D341Med (cell line): ENCODE data around the gene SFMBT1.
"Not testable (repeated sequence)": the region's sequence is repeated elsewhere in the genome, so short reads cannot be mapped to it uniquely, and the experiment has no call there.

ENCODE experiments used
- DNase-seq: peaks from one replicate; pipeline ENCODE4 v3.0.0; 2012; ENCODE audit warnings: low spot score

The SFMBT1 gene

DNA sequence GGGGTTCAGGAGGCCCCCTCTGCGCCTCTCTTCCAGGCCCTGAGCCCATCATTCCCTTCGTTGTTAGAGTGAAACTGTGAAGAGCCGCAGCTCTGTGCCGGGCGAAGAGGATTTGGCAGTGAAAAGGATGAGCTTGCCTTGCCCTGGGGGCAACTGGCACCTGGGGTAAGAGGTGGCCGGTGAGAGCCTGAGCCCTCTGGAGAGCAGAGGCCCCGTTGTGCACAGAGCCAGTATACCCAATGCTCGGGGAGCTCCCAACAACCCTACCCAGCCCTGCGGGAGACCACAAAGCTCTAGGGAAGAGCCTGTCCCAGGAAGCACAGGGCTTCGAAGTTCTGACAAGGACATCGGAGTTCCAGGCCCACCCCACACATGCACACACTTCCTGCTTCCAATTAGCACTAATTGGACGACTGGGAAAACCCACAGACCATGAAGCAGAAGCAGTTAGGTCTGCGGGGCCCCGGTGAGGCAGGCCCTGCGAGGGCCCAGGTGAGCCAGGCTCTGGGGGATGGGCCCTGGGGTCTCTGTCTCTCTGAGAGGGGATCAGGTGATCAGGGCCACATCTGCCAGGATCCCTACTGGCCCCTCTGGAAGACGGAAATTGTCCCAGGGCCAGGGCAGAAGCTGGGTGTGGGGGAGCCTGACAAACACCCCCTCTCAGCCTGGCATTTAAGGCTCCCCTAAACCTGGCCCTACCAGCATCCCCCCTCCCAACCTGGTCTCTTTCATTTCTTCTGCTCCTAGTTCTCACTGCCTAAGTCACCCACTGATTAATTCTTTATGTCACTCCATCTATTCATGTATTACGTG is 27.9 kb upstream of the SFMBT1 start:
- DNase-seq, result peak; percentile 22

DNA sequence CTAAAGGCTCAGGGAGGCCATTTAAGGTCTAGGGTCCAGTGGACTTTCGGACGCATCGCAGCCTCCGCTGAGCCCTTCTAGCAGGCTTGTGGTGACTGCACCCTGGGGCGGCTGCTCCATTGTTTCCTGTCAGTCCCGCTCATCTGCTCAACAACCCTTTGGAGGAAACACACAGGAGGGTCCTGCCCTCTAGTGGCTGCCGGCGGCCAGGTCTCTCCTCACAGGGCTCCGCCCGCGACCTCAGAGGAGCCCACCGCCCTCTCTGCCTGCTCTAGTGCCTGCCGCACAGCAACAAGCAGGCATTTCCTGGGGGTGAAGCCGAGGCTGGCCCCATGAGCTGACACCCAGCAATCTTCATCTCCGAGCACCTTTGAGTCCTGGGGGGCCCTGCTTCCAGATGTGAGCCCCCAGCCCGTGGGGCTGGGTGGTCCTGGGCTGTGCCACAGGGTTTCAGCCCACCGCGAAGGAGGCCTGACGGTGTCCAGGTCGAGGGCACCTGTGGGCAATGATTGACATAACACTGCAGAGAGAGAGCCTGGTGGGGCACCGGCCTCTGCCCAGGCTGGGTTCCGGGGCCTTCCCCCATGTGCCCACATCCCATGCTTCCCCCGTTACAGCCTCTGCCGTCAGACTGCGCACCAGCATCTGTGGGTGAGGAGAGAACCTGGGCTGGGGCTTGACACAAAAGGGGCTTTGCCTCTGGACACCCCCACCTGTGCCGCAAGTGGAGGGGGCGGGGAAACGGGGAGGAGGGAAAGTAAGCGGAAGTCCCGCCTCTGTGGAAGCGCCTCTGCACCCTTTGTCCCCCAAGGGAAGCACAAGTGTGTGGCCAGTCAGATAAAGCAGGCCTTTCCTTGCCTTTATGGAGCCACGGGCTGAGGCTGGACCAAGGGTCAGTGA is 27.0 kb upstream of the SFMBT1 start:
- peak; percentile 91 for DNase-seq

DNA sequence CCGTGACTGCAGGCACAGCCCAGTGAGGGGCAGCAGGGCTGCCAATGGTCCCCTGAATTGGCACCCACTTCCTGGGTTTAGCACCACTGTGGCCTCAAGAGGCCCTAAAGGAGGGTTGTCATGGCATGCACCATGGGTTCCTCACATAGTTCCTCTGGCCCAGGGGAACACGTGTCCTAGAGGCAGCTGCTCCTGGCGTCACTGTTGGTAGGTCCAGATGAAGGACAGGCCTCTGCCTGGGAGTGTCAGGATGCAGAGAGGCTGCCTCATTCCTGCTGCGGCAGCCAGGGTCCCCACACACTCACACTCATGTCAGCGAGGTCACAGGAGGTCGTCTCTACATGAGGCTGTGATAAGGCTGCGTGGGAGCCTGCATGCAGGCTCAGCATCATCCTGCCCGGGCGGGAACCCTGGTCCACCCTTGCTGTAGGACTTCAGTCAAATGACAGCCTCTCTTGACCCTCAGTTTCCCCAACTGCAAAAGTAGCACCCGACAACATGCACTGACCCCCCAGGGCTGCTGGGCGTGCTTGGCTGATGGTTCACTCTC is 26.1 kb upstream of the SFMBT1 start:
- peak; percentile 25 for DNase-seq

DNA sequence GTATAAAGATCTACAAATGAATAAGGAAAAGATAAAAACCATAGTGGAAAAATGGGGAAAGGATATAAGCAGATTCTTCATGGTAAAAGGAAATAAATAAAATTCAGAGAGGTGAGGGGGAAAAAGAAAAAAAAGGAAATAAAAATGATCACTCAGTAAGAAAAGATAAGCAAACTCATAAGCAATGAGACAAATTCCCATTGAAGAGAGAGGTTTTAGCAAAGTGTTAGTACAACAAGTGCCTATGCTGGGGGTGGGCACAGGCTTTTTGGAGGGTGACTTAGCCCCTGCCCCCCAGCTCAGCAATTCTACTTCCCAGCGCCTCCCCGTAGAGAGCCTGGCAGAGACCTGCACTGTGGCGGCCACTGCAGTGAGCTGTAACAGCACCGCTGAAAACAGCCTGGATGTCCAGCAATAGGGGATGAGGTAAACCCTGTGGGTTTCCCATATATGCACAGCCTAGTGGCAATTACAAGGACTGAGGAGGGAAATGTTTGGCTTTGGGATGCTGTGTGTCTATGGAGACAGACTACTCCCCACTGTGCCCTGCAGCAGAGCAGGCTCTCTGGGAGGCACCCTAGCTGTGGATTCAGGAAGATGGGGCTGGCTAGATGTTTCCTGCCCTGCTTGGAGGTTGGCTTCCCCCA is 23.7 kb upstream of the SFMBT1 start:
- peak; percentile 24 for DNase-seq

DNA sequence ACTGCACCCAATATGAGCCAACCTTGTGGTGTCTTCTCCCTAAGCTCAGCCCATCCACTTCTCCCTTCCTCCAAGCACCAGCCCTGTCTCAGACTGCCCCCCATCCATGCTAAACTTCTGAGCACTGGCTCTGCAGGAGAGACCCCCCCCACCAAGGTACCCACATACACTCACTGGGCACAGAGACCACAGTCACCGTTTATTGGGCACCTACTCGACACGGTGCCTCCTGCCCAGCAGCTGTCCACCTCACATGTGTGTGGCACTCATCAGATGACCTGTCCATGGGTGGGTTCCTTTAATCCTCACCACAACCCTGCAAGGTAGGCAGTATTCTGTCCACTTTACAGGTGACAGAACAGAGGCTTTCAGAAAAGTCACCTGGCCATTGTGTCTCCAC is 22.3 kb upstream of the SFMBT1 start:
- DNase-seq, result no peak

DNA sequence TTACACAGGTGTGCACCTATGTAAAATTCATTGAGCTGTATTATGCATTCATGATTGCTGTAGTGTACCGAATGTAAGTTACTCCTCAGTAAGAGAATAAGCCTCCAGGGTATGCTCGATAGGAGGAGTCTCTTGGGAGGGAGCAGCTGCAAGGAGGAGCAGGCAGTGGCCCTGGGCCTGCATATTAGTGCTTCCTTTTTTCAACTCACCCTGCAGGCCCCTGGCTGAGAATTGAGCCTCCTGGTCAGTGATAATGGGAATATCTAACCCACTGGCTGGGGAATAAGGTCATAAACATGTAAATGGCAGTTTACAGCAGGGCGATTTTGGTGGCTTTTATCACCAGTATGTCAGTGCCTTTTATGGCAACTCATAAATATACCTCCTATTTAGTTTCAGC is 21.7 kb upstream of the SFMBT1 start:
- DNase-seq, result no peak

DNA sequence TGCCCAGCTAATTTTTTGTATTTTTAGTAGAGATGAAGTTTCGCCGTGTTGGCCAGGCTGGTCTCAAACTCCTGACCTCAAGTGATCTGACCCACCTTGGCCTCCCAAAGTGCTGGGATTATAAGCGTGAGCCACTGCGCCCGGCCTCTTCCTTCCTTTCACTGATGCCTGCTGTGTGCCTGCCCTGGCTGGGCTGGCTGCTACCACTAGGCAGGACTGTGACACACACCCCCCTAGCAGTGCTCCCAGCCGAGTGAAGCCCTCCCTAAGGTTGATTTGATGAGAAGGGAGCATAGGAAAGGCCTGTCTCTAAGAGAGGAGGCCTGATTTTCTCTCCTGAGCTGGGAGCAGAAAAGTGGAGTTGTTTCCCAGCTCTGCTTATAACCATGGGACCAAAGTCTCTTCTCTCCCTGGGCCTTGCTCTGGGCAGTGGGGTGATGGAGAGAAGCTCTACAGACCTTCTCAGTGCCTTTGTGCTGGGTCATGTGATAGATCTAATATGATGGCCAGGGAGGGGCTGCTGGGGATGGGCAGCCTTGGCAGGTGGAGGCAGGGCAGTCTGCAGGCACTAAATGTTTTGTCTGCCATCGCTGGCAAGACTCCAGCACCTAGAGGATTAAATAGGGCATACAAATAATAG is 20.1 kb upstream of the SFMBT1 start:
- DNase-seq, result peak; percentile 25

DNA sequence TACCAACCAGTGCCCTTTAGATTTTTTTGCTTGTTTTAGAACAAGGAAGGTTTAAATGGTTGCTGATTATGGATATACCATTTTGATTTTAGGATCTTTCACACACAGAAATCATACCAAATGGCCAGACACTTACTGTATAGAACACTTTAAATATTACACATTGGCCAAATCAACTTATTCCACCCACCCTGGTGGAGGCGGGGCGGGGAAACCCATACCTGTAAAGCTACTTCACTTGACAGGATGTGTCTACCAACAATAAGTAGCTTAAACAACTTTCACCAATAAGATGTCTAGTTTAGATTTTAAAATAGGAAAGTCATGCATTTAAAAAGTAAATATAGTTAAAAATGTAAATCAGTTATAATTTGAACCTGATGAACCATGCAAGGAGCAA is 17.0 kb upstream of the SFMBT1 start:
- no peak for DNase-seq

DNA sequence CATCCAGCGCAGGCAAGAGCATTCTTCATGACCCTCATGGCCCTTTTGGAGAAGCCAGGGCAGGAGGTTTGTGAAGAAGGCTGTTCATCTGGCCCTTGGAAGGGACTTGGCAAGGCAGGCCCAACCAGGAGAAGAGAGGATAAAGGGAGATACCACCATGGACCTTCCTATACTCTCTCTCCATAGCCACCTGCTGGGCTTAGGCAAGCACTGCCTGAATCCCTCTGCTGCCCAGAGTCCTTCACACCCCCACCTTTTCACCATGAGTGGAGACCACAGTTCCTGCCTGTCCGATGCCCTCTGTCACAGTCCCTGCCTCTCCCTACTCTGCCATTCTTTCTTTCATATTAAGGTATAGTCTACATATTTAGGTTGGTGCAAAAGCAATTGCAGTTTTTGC is 10.6 kb upstream of the SFMBT1 start:
- DNase-seq, result peak; percentile 61

DNA sequence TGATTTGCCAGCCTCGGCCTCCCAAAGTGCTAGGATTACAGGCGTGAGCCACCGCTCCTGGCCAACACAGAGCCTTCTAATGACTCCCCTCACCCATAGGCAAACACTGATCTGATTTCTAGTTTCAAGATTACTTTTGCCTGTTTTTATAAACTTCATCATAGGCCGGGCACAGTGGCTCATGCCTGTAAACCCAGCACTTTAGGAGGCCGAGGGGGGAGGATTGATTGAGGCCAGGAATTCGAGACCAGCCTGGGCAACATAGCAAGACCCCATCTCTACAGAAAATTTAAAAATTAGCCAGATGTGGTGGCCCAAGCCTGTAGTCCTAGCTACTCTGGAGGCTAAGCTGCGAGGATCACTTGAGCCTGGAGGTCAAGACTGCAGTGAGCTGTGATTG is 8.4 kb upstream of the SFMBT1 start:
- not testable (repeated sequence) for DNase-seq

DNA sequence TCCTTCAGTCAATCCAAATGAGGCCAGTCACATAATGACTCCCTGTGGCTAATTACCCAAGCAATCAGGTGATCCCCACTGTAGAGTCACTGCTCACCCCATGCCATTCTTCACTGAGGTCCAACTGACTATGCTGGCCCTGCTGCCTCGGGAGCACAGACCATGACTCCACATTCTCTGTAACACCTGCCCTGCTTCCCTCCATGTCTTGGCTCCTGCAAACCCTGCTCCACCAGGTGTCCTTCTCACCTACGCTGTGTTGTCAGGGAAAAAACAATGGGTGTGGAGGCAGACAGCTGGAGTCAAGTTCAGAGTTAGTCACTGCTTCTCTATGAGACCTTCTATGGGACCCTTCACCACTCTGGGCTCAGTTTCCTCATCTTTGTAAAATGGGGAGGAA is 6.1 kb upstream of the SFMBT1 start:
- DNase-seq, result no peak

DNA sequence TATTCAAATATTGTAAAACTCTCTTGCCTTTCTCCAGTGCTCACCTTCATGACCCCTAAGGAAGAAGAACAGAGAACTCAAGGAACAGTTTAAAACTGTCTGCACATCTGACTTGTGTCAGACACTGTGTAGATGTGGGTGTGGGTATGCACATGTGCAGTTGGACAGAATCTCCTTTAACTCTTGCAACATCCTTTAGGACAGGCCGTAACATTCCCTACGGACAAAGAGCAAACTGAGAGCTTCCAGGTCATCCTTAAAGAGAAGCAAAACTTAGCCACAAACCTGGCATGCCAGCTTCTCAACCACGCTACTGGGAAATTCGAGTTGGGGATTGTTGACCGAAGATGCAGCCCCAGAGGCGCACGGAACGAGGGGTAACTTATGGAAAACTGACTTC is 4.1 kb upstream of the SFMBT1 start:
- DNase-seq, result no peak

DNA sequence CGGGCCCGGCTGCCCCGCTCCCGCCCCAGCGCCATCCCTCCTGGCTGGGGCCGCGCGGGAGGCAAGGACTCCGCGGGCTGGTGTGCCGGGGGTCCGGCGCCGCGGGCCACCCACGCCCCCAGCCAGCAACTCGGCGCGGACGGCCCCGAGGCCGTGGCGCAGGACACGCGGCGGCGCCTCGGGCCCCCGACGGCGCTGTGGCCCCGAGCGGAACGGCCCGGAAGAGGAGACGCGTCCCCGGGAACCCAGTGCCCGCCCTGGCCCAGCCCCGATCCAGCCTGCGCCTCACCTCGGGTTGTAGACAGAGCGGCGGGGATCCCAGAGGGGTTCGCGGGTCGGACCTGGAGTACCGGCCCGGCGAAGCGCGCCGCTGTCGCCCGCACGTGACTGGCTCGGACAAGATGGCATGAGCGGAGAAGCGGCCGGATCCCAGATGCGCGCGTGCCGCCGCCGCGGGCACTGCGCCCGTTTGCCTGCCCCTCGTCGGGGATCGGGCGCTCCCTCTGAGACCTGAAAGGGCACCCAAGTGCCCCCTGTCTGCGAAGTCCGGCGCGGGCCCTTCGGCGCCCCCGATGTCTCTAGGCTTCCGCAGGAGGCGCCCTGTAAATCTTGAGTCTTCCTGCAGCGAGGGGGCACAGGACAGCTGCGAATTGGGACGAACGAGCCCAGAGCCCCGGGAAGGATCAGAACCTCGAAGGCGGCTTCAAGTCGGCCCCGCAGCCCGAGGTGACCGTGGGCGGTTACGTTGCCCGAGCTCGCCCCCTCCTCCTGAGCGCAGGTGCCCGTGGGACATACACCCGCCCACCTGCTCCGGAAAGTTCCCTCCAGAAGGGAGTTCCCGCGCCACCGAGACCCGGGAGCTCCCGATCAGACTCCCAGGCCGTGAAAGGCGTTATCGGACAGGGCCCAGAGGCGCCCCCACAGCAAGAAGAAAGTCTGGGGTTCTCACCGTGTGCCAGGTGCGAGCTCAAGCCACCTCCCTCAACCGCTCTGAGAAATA is 598 bp upstream of the SFMBT1 start:
- DNase-seq, result peak; percentile 81

DNA sequence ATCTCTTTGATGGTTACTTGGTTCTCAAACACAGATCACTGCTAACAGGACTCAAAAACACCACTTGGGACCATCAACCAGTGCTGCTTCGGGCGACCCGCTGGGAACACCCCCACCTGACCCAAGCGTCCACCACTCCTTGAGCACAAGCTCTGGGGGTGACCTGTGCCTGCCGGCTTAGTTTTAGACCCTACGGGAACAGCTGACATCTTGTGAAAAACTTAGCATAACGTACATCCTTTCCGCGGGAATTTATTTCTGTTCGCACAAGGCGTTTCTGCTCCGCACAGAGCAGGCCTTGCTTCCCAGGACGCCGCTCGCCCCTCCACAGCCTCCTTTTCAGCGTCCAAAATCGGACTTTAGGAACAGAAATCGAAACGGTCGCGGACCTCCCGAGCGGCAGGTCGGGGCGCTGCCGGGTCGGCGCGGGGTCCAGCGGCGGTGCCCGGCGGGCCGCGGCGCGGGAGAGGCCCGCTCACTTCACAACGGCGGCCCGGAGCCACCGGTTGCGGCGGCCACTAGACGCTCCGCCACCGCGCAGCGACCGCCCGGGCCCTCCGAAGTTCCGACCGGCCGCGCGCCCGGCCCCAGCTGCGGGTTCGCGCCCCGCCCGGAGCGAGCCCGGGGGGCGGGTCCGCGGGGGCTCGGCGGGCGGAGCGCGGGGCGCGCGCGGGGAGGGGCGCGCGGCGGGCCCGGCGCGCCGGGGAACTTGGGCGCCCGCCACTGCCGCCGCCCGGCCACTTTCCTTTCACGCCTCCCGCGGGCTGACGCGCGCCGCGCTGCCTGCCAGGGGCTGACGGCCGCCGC is 959 bp downstream of the SFMBT1 start:
- DNase-seq, result peak; percentile 94

DNA sequence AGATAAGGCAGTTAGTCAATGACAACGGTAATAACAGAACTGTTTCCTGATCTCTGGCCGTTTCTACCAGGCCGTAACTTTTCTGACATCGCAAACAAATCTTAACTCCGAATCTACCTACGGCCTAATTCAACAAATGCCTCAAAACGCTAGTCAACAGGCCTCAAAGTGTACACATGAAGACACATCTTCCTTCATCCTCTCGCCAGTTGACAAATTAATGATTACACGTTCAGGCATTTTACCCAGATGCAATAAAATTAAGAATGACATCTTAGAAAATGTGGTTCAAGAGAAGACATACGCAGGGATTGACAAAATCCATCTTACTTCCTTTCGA is 1.5 kb downstream of the SFMBT1 start:
- no peak for DNase-seq

DNA sequence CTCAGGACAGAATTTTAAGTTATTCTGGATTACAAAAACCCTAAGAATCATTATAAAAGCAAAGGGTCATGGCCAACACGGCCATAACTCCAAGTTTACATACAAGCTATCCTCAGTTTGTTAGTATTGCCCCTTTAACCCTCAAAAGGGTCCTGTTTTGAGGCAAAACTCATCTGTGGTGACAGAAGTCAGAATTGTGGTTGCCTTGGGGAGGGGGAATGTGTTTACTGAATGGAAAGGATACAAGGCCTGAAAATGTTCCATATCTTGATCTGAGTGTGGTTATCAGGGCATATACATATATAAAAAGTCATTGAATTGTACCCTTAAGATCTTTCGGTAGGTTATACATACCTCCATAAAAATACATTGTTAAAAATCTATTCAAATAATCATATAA is 2.1 kb downstream of the SFMBT1 start:
- DNase-seq, result no peak

DNA sequence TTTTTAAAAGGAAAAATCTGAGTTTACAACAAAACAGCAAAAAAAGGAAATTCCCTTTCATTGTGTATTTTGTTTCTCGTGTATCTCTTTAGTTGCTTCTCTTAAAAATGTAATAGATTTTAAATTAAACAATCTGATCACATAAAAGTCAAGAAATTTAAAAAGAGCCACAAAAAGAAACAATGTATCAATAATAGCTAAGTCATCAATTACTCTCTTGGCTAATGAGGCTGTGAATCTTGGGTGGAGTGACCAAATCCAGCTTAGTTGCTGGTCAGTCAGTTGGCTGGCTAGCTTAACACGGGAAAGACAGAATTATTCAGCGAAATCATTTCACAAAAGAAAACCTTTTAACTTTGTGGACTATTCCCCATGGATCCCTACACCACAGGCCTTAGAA is 3.2 kb downstream of the SFMBT1 start:
- DNase-seq, result no peak

DNA sequence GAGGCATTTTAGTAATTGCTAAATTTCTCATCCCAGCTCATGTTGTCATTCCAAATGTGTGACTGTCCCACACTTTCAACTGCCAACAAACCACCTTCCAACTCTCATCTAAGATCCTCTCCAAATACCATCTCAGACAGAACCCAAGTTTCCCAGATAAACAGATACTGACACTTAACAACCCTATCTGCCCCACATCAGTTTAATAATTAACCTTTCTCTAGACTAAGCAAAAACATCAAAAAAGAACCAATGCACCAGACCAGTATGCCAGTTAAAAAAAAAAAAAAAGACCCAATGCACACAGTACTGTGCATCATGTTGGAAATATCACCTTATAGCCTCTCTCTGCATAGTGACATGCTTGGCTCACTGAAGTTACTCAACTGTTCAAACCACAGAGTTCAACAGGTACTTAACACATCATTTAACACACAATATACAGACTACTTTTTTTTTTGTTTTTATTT is 5.5 kb downstream of the SFMBT1 start:
- DNase-seq, result no peak

DNA sequence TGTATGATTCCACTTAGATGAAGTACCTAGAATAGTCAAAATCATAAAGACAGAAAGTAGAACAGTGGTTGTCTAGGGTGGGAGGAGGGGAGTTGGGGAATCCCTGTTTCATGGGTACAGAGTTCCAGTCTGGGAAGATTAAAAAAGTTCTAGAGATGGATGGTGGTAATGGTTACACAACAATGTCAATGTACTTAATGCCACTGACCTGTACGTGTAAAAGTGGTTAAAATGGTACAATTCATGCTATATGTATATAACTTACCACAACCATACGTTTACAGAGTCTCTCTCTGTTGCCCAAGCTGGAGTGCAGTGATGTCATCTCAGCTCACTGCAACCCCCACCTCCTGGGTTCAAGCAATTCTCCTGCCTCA is 6.5 kb downstream of the SFMBT1 start:
- no peak for DNase-seq
